HCT116 (cell line): ENCODE data around the gene EZH2. TPM values are rescaled to one million over a fixed set of nuclear protein-coding genes. Genes with fewer than 3 reads are reported as not detected.

ENCODE experiments used
- ATAC-seq: fragments of 200-7000 bp; cut with Tn5 transposase; 2 replicates; pipeline ENCODE4 v1.9.1; 2020; ENCODE audit warnings: mild to moderate bottlenecking, moderate library complexity
- BruUV-seq: library from RNA; stranded (reverse); fragments of 400-500 nt; replicated peaks from 2 replicates; lab custom pipeline; 2021; lab: Mats Ljungman, UMichigan
- CTCF ChIA-PET: fragments of 300-600 bp; sonication (Branson Sonifier 250); formaldehyde crosslinking; loops from one replicate; lab custom pipeline; 2021; ENCODE audit warnings: antibody characterized with exemption; lab: Charles Lee
- POLR2A ChIA-PET: fragments of 300-600, 350-600 bp; sonication (Branson Sonifier 250); formaldehyde crosslinking; loops from one replicate; lab custom pipeline; 2021; ENCODE audit warnings: antibody characterized with exemption; lab: Charles Lee
- RAD21 ChIA-PET, 2 experiments: fragments of 300-600 bp; sonication (Branson Sonifier 250); formaldehyde crosslinking; loops; one replicate each; lab custom pipeline; 2023; ENCODE audit warnings: low total read pairs in 2 of 2; ENCODE audit not compliant: uncharacterized antibody in 2 of 2, unreplicated experiment in 2 of 2, low non-redundant PET in 1 of 2; lab: Charles Lee
- DNase-seq: peaks from one replicate; pipeline ENCODE4 v3.0.0-alpha.2; 2010; ENCODE audit warnings: low read depth, low spot score
- H2AFZ ChIP-seq: fragments of 200-600 bp; shearing (Covaris generic), sonication (generic); 2 replicates; pipeline ENCODE4 v1.6.1; 2017; ENCODE audit warnings: low read depth, mixed run types, mixed read lengths, antibody characterized with exemption, low read length; ENCODE audit not compliant: poor library complexity, severe bottlenecking
- H3K27ac ChIP-seq: 2 replicates; pipeline ENCODE4 v1.5.1; 2012; ENCODE audit warnings: low read depth, low read length
- H3K27me3 ChIP-seq: fragments of 200-600 bp; sonication (generic); 2 replicates; pipeline ENCODE4 v1.6.1; 2016; ENCODE audit warnings: mixed run types, low read length, mixed read lengths; ENCODE audit not compliant: insufficient read depth
- H3K36me3 ChIP-seq, 2 experiments: fragments of 200-500 bp in 1 of 2; fragments of 200-600 bp in 1 of 2; sonication (Bioruptor generic) in 1 of 2; sonication (generic) in 1 of 2; 2 replicates each; pipeline versions ENCODE4 v1.5.1 to v1.6.1; 2014 to 2016; ENCODE audit warnings: low read length in 2 of 2, inconsistent platforms in 1 of 2, mixed read lengths in 1 of 2, mixed run types in 1 of 2; ENCODE audit not compliant: insufficient read depth in 2 of 2, control insufficient read depth in 1 of 2
- H3K4me1 ChIP-seq, 2 experiments: fragments of 200-600 bp in 1 of 2; sonication (generic) in 1 of 2; 2 replicates each; pipeline versions ENCODE4 v1.5.1 to v1.6.1; 2012 to 2017; ENCODE audit warnings: low read length in 2 of 2, inconsistent platforms in 1 of 2, mild to moderate bottlenecking in 1 of 2, mixed read lengths in 1 of 2, mixed run types in 1 of 2, moderate library complexity in 1 of 2; ENCODE audit not compliant: insufficient read depth in 2 of 2, control insufficient read depth in 1 of 2
- H3K4me2 ChIP-seq: fragments of 200-600 bp; sonication (generic); 2 replicates; pipeline ENCODE4 v1.6.1; 2017; ENCODE audit warnings: mixed run types, low read length, mixed read lengths
- H3K4me3 ChIP-seq, 2 experiments: fragments of 200-600 bp in 1 of 2; sonication (generic) in 1 of 2; replicated peaks in 1 of 2; 2 replicates each; pipeline ENCODE4 v1.5.1; 2011 to 2016; ENCODE audit warnings: low read length in 2 of 2, control low read depth in 1 of 2, low read depth in 1 of 2, mild to moderate bottlenecking in 1 of 2, mixed read lengths in 1 of 2, mixed run types in 1 of 2
- H3K79me2 ChIP-seq: fragments of 200-600 bp; sonication (generic); 2 replicates; pipeline ENCODE4 v1.6.1; 2017; ENCODE audit warnings: mild to moderate bottlenecking, mixed run types, low read length, moderate library complexity, mixed read lengths; ENCODE audit not compliant: insufficient read depth
- H3K9ac ChIP-seq: fragments of 200-600 bp; sonication (generic); 2 replicates; pipeline ENCODE4 v1.6.1; 2016; ENCODE audit warnings: low read length, mixed read lengths
- H3K9me2 ChIP-seq: fragments of 200-600 bp; sonication (generic), shearing (Covaris generic); 2 replicates; pipeline ENCODE4 v1.6.1; 2017; ENCODE audit warnings: mixed run types, mild to moderate bottlenecking, moderate library complexity; ENCODE audit not compliant: insufficient read depth
- H3K9me3 ChIP-seq, 2 experiments: fragments of 200-500 bp in 1 of 2; fragments of 200-600 bp in 1 of 2; sonication (Bioruptor generic) in 1 of 2; sonication (generic) in 1 of 2; 2 replicates each; pipeline ENCODE4 v1.6.1; 2014 to 2017; ENCODE audit warnings: low read length in 2 of 2, mixed read lengths in 2 of 2, inconsistent platforms in 1 of 2, low read depth in 1 of 2, mild to moderate bottlenecking in 1 of 2, mixed run types in 1 of 2, moderate library complexity in 1 of 2; ENCODE audit not compliant: control insufficient read depth in 1 of 2, insufficient read depth in 1 of 2
- H4K20me1 ChIP-seq: fragments of 200-600 bp; sonication (generic), shearing (Covaris generic); 2 replicates; pipeline ENCODE4 v1.6.1; 2017; ENCODE audit warnings: mixed run types, mild to moderate bottlenecking, moderate library complexity; ENCODE audit not compliant: insufficient read depth
- CBX3 ChIP-seq: IDR thresholded peaks from 2 replicates; pipeline ENCODE4 v1.6.1; 2012; ENCODE audit warnings: low read depth
- CEBPB ChIP-seq: IDR thresholded peaks from 2 replicates; pipeline ENCODE4 v1.6.1; 2012; ENCODE audit warnings: low read depth
- ELF1 ChIP-seq: IDR thresholded peaks from 2 replicates; pipeline ENCODE4 v1.6.1; 2012; ENCODE audit warnings: low read depth, borderline replicate concordance
- EZH2 ChIP-seq: fragments of 200-600 bp; sonication (generic); IDR thresholded peaks from 2 replicates; pipeline ENCODE4 v1.6.1; 2017; ENCODE audit warnings: antibody characterized with exemption, mixed run types
- EZH2phosphoT487 ChIP-seq: fragments of 200-600 bp; IDR thresholded peaks from 2 replicates; pipeline ENCODE4 v1.6.1; 2018; ENCODE audit warnings: antibody characterized with exemption, borderline replicate concordance
- FOSL1 ChIP-seq: IDR thresholded peaks from 2 replicates; pipeline ENCODE4 v1.6.1; 2012; ENCODE audit warnings: low read depth
- JUND ChIP-seq: IDR thresholded peaks from 2 replicates; pipeline ENCODE4 v1.6.1; 2012
- POLR2A ChIP-seq: IDR thresholded peaks from 2 replicates; pipeline ENCODE4 v1.7.0; 2011; ENCODE audit warnings: borderline replicate concordance; ENCODE audit not compliant: insufficient read depth, insufficient read length; ENCODE audit errors: extremely low read depth
- POLR2AphosphoS5 ChIP-seq: IDR thresholded peaks from 2 replicates; pipeline ENCODE4 v1.6.1; 2011; ENCODE audit warnings: mild to moderate bottlenecking, low read depth, low read length, moderate library complexity
- SIN3A ChIP-seq: IDR thresholded peaks from 2 replicates; pipeline ENCODE4 v1.6.1; 2012; ENCODE audit warnings: low read depth
- SRF ChIP-seq: IDR thresholded peaks from 2 replicates; pipeline ENCODE4 v1.6.1; 2012; ENCODE audit warnings: low read depth
- TCF7L2 ChIP-seq: IDR thresholded peaks from 2 replicates; pipeline ENCODE4 v1.7.0; 2011; ENCODE audit warnings: borderline replicate concordance, inconsistent platforms; ENCODE audit not compliant: insufficient read depth, insufficient read length; ENCODE audit errors: extremely low read depth
- YY1 ChIP-seq: IDR thresholded peaks from 2 replicates; pipeline ENCODE4 v1.6.1; 2011; ENCODE audit warnings: low read length, low read depth, moderate library complexity, mild to moderate bottlenecking; ENCODE audit not compliant: insufficient replicate concordance; ENCODE audit errors: extremely low read depth
- ZNF274 ChIP-seq: fragments of 200-500 bp; sonication (Bioruptor generic); IDR thresholded peaks from 2 replicates; pipeline ENCODE4 v1.6.1; 2014; ENCODE audit warnings: mild to moderate bottlenecking, low read depth, low read length, inconsistent platforms
- intact Hi-C: fragments of 100-400 bp; cut with micrococcal nuclease; formaldehyde crosslinking; loops from 2 replicates; pipeline ENCODE4 v1.10.0; 2022
- total RNA-seq: library from RNA; stranded (reverse); gene quantifications from one replicate; pipeline ENCODE4 v1.2.1, GENCODE V29; 2021; ENCODE audit not compliant: unreplicated experiment
- TF ChIP-seq, protein P1 (sequence below): IDR thresholded peaks from 2 replicates; pipeline ENCODE4 v1.6.1; 2012
- TF ChIP-seq, protein P2 (sequence below): IDR thresholded peaks from 2 replicates; pipeline ENCODE4 v1.6.1; 2012
- TF ChIP-seq, protein P3 (sequence below), 3 experiments: fragments of 200-600 bp in 1 of 3; sonication (generic) in 1 of 3; IDR thresholded peaks in 2 of 3; conservative IDR thresholded peaks in 1 of 3; 2 replicates each; pipeline ENCODE4 v1.5.1; 2012 to 2017; ENCODE audit warnings: low read depth in 2 of 3, low read length in 2 of 3, antibody characterized with exemption in 1 of 3, borderline replicate concordance in 1 of 3, control low read depth in 1 of 3, mild to moderate bottlenecking in 1 of 3, mixed read lengths in 1 of 3, mixed run types in 1 of 3, moderate library complexity in 1 of 3; ENCODE audit not compliant: insufficient read depth in 1 of 3
- TF ChIP-seq, protein P4 (sequence below): IDR thresholded peaks from 2 replicates; pipeline ENCODE4 v1.6.1; 2011; ENCODE audit warnings: mild to moderate bottlenecking, low read length, moderate library complexity; ENCODE audit not compliant: insufficient replicate concordance; ENCODE audit errors: extremely low read depth

EZH2 gene
- total RNA-seq, 1 experiment from 2014 or later = 55.2 TPM

DNA sequence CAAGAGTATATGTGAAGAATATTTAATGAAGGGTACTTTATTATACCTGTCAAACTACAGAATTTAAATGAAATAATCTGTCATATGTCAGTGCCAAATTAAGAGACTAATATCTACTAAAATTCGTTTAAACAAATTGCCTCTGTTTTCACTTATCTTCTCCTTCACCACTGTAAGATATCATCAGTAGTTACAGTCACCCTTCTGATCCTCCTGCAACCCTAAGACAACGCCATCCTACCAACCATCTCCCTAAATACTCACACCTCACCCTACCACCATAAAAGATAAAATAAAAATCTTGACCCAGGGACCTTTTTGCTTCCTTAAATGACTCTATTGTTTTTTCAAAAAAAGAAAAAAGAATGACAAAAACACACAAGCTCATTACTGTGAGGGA lies 20.8 kb downstream of the EZH2 start:
- H3K27ac ChIP-seq = no peak overlapping the region
- intact Hi-C loops = no loop called here
- H2AFZ ChIP-seq = no peak overlapping the region
- H3K4me2 ChIP-seq = no peak overlapping the region
- no peak for ATAC-seq
- no peak overlapping the region for H3K9ac ChIP-seq
- no peak overlapping the region for H3K4me3 ChIP-seq
- TF ChIP-seq ZNF274 = no peak
- TF ChIP-seq FOSL1 = no peak
- no peak for TF ChIP-seq CEBPB
- TF ChIP-seq EZH2 = no peak
- TF ChIP-seq ELF1 = no peak
- TF ChIP-seq TCF7L2 = no peak
- no peak for TF ChIP-seq POLR2AphosphoS5
- TF ChIP-seq, protein P1, sequence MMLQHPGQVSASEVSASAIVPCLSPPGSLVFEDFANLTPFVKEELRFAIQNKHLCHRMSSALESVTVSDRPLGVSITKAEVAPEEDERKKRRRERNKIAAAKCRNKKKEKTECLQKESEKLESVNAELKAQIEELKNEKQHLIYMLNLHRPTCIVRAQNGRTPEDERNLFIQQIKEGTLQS = no peak
- TF ChIP-seq POLR2A = no peak
- no peak for TF ChIP-seq SIN3A
- TF ChIP-seq, protein P2, sequence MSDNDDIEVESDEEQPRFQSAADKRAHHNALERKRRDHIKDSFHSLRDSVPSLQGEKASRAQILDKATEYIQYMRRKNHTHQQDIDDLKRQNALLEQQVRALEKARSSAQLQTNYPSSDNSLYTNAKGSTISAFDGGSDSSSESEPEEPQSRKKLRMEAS = no peak
- no peak for TF ChIP-seq JUND
- no peak for TF ChIP-seq SRF
- TF ChIP-seq, protein P3, sequence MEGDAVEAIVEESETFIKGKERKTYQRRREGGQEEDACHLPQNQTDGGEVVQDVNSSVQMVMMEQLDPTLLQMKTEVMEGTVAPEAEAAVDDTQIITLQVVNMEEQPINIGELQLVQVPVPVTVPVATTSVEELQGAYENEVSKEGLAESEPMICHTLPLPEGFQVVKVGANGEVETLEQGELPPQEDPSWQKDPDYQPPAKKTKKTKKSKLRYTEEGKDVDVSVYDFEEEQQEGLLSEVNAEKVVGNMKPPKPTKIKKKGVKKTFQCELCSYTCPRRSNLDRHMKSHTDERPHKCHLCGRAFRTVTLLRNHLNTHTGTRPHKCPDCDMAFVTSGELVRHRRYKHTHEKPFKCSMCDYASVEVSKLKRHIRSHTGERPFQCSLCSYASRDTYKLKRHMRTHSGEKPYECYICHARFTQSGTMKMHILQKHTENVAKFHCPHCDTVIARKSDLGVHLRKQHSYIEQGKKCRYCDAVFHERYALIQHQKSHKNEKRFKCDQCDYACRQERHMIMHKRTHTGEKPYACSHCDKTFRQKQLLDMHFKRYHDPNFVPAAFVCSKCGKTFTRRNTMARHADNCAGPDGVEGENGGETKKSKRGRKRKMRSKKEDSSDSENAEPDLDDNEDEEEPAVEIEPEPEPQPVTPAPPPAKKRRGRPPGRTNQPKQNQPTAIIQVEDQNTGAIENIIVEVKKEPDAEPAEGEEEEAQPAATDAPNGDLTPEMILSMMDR (IDR thresholded peaks at IDR 0.05 in 2 of 3, conservative IDR thresholded peaks at IDR 0.05 in 1 of 3; ENCODE audit: borderline replicate concordance in 1 of 3, insufficient read depth in 1 of 3, low read depth in 2 of 3, low read length in 2 of 3) = no peak
- no peak for TF ChIP-seq YY1
- TF ChIP-seq, protein P4, sequence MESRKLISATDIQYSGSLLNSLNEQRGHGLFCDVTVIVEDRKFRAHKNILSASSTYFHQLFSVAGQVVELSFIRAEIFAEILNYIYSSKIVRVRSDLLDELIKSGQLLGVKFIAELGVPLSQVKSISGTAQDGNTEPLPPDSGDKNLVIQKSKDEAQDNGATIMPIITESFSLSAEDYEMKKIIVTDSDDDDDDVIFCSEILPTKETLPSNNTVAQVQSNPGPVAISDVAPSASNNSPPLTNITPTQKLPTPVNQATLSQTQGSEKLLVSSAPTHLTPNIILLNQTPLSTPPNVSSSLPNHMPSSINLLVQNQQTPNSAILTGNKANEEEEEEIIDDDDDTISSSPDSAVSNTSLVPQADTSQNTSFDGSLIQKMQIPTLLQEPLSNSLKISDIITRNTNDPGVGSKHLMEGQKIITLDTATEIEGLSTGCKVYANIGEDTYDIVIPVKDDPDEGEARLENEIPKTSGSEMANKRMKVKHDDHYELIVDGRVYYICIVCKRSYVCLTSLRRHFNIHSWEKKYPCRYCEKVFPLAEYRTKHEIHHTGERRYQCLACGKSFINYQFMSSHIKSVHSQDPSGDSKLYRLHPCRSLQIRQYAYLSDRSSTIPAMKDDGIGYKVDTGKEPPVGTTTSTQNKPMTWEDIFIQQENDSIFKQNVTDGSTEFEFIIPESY = no peak
- no peak for TF ChIP-seq EZH2phosphoT487
- no peak for TF ChIP-seq CBX3
- TF ChIP-seq, all 23 proteins: peak for 0
- H3K4me1 ChIP-seq = 0 out of 4 replicates have a peak, but pooled peaks cover 0 to 7% of the 10 kb centered on the region in 2 experiments
- H3K9me2 ChIP-seq = no peaks in the 10 kb centered on the region
- ChIA-PET POLR2A (no interaction called here), CTCF (no interaction called here), RAD21 (no interaction called here)
- BruUV-seq = no TSS peak
- H3K36me3 ChIP-seq = no peaks in the 10 kb centered on the region
- DNase-seq = no peak
- no peaks in the 10 kb centered on the region for H3K27me3 ChIP-seq
- H4K20me1 ChIP-seq = peaks cover 47% of the 10 kb centered on the region
- H3K9me3 ChIP-seq = no peaks in the 10 kb centered on the region
- H3K79me2 ChIP-seq = peaks cover 98% of the 10 kb centered on the region
